ENCODE results near the gene CCSER1.

CCSER1 gene

GRCh38 chr4:91268913-91269312, 1141.7 kb downstream of the CCSER1 start:
- TF ChIP-seq CTCF (IDR thresholded peaks at IDR 0.05; ENCODE audit: low read depth, low read length) = no peak
- no peak overlapping the region for H3K27ac ChIP-seq

GRCh38 chr4:91279899-91280298, 1152.7 kb downstream of the CCSER1 start:
- Histone ChIP-seq H3K4me3 (ENCODE audit: low read depth, low read length) (no peak overlapping the region), H3K27ac (no peak overlapping the region), H3K36me3 (no peaks in the 10 kb centered on the region), H3K9me3 (ENCODE audit: severe bottlenecking) (no peaks in the 10 kb centered on the region), H3K27me3 (ENCODE audit: insufficient read depth, low read depth, severe bottlenecking) (no peaks in the 10 kb centered on the region)
- no peak for TF ChIP-seq CTCF (IDR thresholded peaks at IDR 0.05; ENCODE audit: low read depth, low read length)
- no peak for DNase-seq

More at GRCh38 chr4:91268913-91269312, 1141.7 kb downstream of the CCSER1 start:
- Histone ChIP-seq H3K4me3 (ENCODE audit: low read depth, low read length) (no peak overlapping the region), H3K36me3 (no peaks in the 10 kb centered on the region), H3K9me3 (ENCODE audit: severe bottlenecking) (no peaks in the 10 kb centered on the region), H3K27me3 (ENCODE audit: insufficient read depth, low read depth, severe bottlenecking) (no peaks in the 10 kb centered on the region)
- no peak for DNase-seq

GRCh38 chr4:91280551-91281290, 1153.5 kb downstream of the CCSER1 start:
- Histone ChIP-seq H3K27me3 (ENCODE audit: insufficient read depth, low read depth, severe bottlenecking) (no peaks in the 10 kb centered on the region), H3K9me3 (ENCODE audit: severe bottlenecking) (no peaks in the 10 kb centered on the region), H3K4me3 (ENCODE audit: low read depth, low read length) (no peak overlapping the region), H3K36me3 (no peaks in the 10 kb centered on the region), H3K27ac (no peak overlapping the region)
- TF ChIP-seq CTCF (IDR thresholded peaks at IDR 0.05; ENCODE audit: low read depth, low read length) = no peak
- no peak for DNase-seq

- Histone ChIP-seq H3K36me3 (no peaks in the 10 kb centered on the region), H3K9me3 (ENCODE audit: severe bottlenecking) (no peaks in the 10 kb centered on the region), H3K27ac (no peak overlapping the region), H3K4me3 (ENCODE audit: low read depth, low read length) (no peak overlapping the region), H3K27me3 (ENCODE audit: insufficient read depth, low read depth, severe bottlenecking) (no peaks in the 10 kb centered on the region)
- no peak for DNase-seq
- no peak for TF ChIP-seq CTCF (IDR thresholded peaks at IDR 0.05; ENCODE audit: low read depth, low read length)
Measured at GRCh38 chr4:91282217-91282616, 1155.0 kb downstream of the CCSER1 start.

GRCh38 chr4:91283726-91284230, 1156.6 kb downstream of the CCSER1 start:
- no peak for DNase-seq
- Histone ChIP-seq H3K27ac (no peak overlapping the region), H3K9me3 (ENCODE audit: severe bottlenecking) (no peaks in the 10 kb centered on the region), H3K36me3 (no peaks in the 10 kb centered on the region), H3K27me3 (ENCODE audit: insufficient read depth, low read depth, severe bottlenecking) (no peaks in the 10 kb centered on the region), H3K4me3 (ENCODE audit: low read depth, low read length) (no peak overlapping the region)
- TF ChIP-seq CTCF (IDR thresholded peaks at IDR 0.05; ENCODE audit: low read depth, low read length) = no peak

- H3K4me3 ChIP-seq (ENCODE audit: low read depth, low read length) = no peak overlapping the region
- no peaks in the 10 kb centered on the region for H3K27me3 ChIP-seq (ENCODE audit: insufficient read depth, low read depth, severe bottlenecking)
- no peak for DNase-seq
- no peak overlapping the region for H3K27ac ChIP-seq
- no peaks in the 10 kb centered on the region for H3K36me3 ChIP-seq
- TF ChIP-seq CTCF (IDR thresholded peaks at IDR 0.05; ENCODE audit: low read depth, low read length) = no peak
- H3K9me3 ChIP-seq (ENCODE audit: severe bottlenecking) = no peaks in the 10 kb centered on the region
Measured at GRCh38 chr4:91284480-91284879, 1157.3 kb downstream of the CCSER1 start.

All from WERI-Rb-1 (cell line).